ENCODE measurements around the gene NSUN6.

NSUN6 gene

DNA sequence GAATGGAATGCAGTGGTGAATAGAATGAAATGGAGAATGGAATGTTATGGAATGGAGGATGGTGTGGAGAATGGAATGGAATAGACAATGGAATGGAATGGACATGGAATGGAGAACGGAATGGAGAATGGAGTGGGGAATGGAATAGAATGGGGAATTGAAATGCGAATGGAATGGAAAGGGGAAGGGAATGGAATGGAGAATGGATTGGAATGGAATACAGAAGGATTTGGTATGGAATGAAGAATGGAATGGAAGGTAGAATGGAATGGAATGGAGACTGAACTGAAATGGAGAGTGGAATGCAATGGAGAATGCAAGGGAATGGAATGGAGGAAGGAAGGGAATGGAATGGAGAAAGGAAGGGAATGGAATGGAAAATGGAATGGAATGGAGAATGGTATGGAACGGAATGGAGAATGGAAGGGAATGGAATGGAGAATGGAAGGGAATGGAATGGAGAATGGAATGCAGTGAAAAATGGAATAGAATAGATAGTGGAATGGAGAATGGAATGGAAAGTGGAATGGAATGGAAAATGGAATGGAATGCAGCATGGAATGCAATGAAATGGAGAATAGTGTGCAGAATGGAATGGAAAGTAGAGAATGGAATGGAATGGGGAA is 94.8 kb downstream of the NSUN6 start:
- DNase-seq: no peak

GRCh38 chr10:18554479-18554878 is 96.9 kb downstream of the NSUN6 start:
- no peak for DNase-seq

DNA sequence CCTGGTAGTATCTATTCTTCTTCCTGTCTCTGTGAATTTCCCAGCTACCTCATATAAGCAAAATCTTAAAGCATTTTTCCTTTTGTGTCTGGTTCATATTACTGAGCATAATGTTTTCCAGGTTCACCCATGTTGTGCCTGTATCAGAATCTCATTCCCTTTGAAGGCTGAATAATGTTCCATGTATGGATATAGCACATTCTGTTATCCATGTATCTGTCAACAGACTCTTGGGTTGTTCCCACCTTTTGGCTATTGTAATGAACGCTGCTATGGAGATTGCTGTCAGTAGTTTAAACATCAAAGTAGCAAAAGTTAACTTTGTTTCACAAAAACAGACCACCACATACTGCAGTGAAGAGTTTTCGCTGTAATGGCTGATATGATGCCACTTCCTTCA is 99.9 kb downstream of the NSUN6 start:
- DNase-seq: no peak

DNA sequence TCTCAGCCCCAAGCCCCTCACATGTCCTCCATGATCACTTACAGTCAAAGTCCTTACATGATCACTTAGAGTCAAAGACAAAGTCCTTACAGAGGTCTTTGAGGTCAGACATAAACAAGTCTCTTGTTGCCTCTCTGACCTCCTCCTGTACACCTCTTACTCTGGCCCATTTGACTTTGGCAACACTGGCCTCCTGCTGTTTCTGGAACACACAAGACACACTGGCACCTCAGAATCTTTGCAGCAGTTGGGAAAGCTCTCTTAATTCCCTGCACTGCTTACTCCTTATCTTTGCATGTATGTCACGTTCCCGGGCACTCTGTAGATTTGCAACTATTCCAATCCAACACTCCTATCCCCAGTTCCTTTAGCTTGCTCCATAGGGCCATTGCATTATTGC is 102.3 kb downstream of the NSUN6 start:
- no peak for DNase-seq

DNA sequence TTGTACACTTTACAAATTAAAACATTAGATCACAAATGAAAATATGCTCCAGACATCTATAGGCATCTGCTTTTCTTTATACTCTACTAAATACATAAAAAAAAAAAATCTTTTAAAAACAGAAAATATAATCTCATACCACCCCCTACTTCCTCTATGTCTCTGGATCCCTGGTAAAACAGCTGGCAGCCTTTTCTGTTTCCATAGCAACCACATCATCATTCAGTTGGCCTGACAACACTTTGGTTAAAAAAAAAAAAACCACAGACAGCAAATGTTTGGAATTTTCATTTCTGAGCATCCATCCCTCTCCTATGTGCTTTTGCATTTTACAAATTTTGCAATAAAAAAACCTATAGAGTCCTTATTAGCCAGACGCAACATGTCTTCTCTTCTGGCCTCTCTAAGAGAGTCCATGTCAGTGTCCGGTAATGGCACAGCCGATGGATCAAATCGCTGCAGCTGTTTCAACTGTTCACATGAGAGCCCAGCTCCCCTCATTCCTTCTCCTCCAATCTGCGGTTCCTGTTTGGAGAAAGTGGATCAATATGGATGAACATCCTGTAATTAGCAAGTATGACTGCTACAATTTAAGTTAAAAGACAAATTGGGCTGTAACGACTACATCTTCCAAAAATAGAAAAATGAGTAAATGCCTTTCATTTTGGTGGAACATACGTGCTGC is 105.6 kb downstream of the NSUN6 start:
- DNase-seq: no peak

- DNase-seq: no peak
These were observed 108.6 kb downstream of the NSUN6 start for GRCh38 chr10:18542832-18543231.

GRCh38 chr10:18540195-18540594 is 111.2 kb downstream of the NSUN6 start:
- no peak for DNase-seq

DNA sequence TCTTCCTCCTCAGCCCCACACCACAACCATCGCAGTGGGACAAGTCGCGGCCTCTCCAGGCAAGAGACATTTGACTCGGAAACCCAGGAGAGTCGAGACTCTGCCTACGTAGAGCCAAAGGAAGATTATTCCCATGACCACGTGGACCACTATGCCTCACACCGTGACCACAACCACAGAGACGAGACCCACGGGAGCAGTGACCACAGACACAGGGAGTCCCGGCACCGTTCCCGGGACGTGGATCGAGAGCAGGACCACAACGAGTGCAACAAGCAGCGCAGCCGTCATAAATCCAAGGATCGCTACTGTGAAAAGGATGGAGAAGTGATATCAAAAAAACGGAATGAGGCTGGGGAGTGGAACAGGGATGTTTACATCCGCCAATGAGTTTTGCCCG is 112.1 kb downstream of the NSUN6 start:
- no peak for DNase-seq

DNA sequence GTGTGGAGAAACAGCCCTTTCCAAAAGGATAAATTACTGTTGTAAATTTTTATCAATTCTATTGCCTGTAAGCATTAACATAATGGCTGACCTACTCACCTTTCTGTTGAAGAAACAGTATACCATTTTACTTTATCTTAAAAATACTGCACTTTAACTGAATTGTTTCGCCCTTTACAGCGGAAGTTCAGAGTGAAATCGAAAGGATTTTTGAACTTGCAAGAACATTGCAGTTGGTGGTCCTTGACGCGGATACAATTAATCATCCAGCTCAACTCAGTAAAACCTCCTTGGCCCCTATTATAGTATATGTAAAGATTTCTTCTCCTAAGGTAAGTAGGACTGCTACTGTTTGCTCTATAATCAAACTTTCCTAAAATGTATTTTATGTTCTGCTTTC is 117.5 kb downstream of the NSUN6 start:
- no peak for DNase-seq

GRCh38 chr10:18532881-18533535 is 118.4 kb downstream of the NSUN6 start:
- no peak for DNase-seq

DNA sequence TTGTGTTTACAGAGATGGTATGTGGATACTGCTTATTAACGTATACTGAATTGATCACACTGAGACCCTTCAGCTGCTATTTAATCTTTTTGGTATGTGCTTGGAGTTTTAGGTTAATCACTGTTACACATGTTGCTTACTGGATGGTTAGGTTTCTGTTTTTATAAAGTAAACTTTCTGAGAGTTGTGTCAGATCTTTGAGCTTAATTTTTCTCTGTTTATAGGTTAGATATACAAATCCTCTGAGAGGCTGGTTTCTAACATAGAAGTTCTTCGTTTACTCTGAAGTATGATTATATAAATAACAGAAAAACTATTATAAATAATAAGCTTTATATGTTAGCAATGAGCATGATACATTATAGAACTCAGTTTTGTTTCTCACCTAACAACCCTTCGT is 123.1 kb downstream of the NSUN6 start:
- DNase-seq: no peak

DNA sequence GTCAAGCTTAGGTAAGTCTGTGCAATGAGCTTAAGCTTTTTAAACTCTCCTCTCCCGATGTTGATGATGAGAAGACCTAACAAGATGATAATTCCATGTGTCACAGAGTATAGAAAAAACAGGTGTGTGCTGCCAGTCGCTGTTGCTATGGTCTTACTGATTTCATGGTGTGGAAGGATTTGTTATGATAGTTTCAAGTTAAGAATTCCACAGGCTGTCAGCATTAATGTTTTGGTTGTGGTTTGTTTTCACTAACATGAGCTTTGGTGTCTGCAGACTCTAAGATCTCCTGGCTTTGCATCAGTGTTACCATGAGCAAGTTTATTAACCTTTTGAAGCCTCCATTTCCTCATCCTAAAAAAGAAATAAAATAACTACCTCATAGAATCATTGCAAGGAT is 123.7 kb downstream of the NSUN6 start:
- DNase-seq: no peak

DNA sequence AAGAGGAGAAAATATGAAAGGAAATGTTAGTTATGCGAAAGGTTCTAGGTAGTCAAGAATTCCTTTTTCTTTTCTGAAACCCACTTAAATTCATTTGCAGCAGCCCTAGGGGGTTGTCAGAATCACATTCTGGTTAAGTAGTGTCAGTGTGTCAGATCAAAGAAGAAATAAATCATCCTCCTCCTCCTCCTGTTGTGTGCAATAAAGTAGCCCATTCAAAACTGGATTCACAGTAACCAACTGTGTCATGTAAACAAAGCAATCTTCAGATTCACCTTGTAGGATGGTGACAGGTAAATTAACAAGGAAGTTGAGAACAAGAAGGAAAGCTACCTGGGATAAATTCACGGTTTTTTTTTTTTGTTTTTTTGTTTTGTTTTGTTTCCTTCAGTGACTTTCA is 127.5 kb downstream of the NSUN6 start:
- DNase-seq: no peak

DNA sequence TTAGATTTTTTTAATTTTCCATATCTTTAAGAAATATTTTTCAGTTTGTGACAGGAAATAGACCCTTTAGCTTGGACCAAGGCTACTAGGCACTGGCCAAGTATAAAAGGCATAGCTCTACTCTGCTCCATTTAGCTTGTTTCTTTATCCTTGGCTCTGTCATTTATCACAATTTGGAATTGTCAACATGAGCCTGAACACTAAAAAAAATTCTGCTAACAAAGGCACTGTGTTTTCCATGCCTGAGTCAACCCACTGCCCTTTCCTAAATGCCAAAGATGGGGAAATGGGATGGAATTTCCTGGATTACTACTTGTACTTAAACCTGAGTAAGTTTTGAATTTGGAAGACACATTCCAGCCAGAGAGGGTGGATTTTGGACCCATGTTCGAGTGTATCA is 128.4 kb downstream of the NSUN6 start:
- DNase-seq: no peak

DNA sequence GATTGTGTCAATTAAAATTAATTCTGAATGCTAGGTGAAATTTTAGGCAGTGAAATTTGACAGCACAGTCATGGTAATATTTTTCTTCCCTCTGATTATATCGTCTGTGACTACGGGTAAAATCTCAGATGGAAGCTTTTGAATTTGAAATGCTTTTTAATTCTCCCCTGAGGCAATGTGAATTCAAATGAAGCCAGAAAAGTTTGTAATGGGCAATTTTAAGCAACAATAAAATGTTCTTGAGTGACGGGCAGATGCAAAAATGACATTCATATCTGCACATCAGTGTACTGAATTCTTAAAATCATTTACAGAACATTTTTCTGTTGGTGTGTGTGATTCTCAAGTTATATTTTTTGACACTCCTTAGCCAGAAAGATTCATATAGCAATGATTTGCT is 134.5 kb downstream of the NSUN6 start:
- no peak for DNase-seq

GRCh38 chr10:18514537-18514936 is 136.8 kb downstream of the NSUN6 start:
- DNase-seq: no peak

- DNase-seq: no peak
These were observed 142.8 kb downstream of the NSUN6 start for GRCh38 chr10:18508587-18508986.

GRCh38 chr10:18505456-18506118 is 145.8 kb downstream of the NSUN6 start:
- no peak for DNase-seq

DNA sequence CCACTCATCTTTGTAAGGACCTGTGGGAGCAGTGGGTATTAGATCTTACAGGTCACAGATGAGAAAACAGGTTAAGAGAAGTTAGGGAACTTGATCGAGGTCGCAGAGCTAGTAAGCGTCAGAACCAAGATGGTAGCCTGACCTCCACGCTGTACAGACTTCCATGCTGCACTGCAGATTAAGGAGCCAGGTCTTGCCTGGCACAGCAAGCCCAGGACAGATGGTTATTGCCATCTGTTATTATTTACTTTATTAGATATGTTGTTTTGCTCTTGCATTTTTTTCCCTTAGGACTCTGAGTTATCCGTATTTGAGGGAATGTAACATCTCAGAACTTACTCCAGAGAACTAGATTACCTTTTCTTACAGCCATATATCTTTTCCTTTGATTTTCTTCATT is 147.2 kb downstream of the NSUN6 start:
- DNase-seq: no peak

- DNase-seq: no peak
These were observed 149.8 kb downstream of the NSUN6 start for GRCh38 chr10:18501629-18502028.

DNA sequence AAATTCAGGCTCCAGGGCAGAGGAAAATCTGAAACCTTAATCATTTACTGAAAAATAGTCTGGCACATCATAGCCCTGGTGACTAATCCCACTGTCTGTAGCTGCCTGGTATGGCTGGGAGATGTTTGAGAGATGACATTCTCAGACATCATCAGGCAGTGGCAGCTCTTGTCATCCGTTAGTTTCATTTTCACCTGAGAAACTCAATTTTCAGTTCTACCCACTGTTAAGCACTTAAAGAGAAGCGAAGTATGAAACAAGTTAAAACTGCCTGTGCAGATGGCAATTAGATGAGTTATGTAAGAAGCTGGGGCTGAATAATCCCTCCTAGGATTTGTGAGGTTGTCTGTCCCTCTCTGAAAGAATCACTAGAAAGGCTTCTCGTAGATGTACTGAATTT is 150.2 kb downstream of the NSUN6 start:
- no peak for DNase-seq

- DNase-seq: no peak
These were observed 150.8 kb downstream of the NSUN6 start for GRCh38 chr10:18500576-18500975.

DNA sequence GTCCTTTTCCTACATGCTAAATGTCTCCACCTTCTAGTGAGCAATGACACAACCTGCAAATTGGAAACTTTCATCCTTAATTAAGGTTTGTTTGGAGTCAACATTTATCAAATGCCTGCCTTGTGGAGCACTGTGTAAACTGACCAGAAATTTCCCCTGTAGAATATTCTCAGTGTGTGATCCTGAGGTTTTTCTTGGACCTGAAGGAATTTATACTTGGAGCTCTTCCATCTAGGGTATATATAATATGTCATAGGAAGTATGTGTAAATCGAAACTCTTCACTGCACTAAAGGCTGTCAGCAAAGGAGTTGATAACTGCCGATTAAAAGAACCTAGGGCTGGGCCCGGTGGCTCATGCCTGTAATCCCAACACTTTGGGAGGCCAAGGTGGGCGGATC is 152.4 kb downstream of the NSUN6 start:
- no peak for DNase-seq

- no peak for DNase-seq
These were observed 153.5 kb downstream of the NSUN6 start for GRCh38 chr10:18497806-18498369.
